GM21576 (cell line): ENCODE measurements around the gene DHRS3.

ENCODE experiments used
- ATAC-seq: cut with Tn5 transposase; IDR thresholded peaks from one replicate; pipeline ENCODE4 v1.9.1; 2021; ENCODE audit warnings: mild to moderate bottlenecking, moderate library complexity; ENCODE audit not compliant: unreplicated experiment

DHRS3 gene

DNA sequence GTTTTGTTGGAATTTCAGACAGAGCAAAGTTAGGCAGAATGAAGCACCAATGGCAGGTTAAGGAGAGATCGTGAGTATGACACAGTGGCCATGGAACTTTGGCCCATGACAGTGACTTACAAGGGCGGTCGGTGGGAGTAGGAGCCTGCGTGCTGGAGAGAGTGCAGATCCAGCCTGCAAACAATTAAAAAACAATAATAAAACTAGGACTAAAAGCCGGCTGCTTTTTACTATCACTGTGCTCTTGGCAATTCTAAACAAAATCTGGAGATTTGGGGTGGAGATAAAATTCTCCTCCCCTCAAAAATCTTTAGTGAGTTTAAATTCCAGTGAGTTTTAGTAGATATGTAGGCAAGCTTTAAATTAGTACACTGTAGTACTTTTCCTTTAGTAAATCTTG is 96.9 kb downstream of the DHRS3 start:
- ATAC-seq = no peak

GRCh38 chr1:12519693-12520364 is 98.2 kb downstream of the DHRS3 start:
- no peak for ATAC-seq

DNA sequence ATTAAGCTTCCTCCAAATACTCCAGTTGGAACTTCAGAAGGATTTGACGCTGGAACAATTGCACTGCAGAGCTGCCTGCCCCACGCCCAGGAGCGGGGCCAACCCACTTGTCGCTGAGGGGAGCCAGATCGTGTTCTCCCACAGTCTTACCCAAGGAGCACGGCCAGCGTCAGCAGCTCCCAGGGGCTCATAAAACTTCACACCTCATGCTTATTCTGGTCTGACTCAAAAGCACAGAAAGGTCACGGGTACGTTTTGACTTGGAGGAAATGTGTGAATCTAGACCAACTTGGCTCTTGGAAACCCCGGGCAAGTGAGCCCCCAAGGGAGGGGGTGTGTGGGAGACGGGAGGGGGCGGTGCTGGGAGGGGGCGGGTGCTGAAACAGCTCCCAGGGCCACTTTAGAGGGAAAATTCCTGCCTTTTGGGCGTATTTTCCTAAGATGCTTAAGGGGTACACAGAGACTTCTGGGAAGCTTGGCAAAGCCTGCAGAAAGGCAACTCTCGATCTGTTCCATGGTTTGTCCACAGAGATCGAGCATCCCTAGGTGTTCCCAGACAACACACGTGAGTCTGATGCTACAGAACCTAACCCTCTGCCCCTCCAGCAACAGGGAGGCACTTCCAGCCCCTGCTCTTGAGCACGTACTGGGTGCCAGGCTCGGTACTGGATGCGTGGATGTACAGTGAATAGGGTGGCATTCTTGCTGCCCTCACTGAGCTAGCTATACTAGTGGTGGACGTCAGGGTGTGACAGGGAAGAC is 98.9 kb downstream of the DHRS3 start:
- ATAC-seq = no peak
